Hepatocyte (in vitro differentiated cells): ENCODE results near the gene BCCIP. TPM values are rescaled to one million over a fixed set of nuclear protein-coding genes. Genes with fewer than 3 reads are reported as not detected.

ENCODE experiments used
- DNase-seq: peaks from one replicate; pipeline ENCODE4 v3.0.0-alpha.2; 2016; ENCODE audit warnings: low spot score
- H2AFZ ChIP-seq: fragments of 200-600 bp; sonication (generic); 2 replicates; pipeline ENCODE4 v1.6.0; 2016; ENCODE audit warnings: antibody characterized with exemption, mild to moderate bottlenecking
- H3K27ac ChIP-seq: fragments of 200-600 bp; sonication (generic); 2 replicates; pipeline ENCODE4 v1.5.1; 2016; ENCODE audit warnings: mild to moderate bottlenecking
- H3K27me3 ChIP-seq: fragments of 200-600 bp; sonication (generic); 2 replicates; pipeline ENCODE4 v1.6.1; 2016
- H3K36me3 ChIP-seq: fragments of 200-600 bp; sonication (generic); replicated peaks from 2 replicates; pipeline ENCODE4 v1.5.1; 2016; ENCODE audit warnings: low read depth; ENCODE audit not compliant: insufficient read depth
- H3K4me1 ChIP-seq: fragments of 200-600 bp; sonication (generic); 2 replicates; pipeline ENCODE4 v1.5.1; 2016; ENCODE audit warnings: mild to moderate bottlenecking, moderate library complexity; ENCODE audit not compliant: insufficient read depth
- H3K4me2 ChIP-seq: fragments of 200-600 bp; sonication (generic); 2 replicates; pipeline ENCODE4 v1.6.0; 2016
- H3K4me3 ChIP-seq: fragments of 200-600 bp; sonication (generic); 2 replicates; pipeline ENCODE4 v1.5.1; 2016; ENCODE audit warnings: mild to moderate bottlenecking
- H3K79me2 ChIP-seq: fragments of 200-600 bp; sonication (generic); 2 replicates; pipeline ENCODE4 v1.6.0; 2017; ENCODE audit warnings: mild to moderate bottlenecking
- H3K9me2 ChIP-seq: fragments of 200-600 bp; sonication (generic); replicated peaks from 2 replicates; pipeline ENCODE4 v1.6.0; 2017; ENCODE audit warnings: mild to moderate bottlenecking; ENCODE audit not compliant: insufficient read depth
- H3K9me3 ChIP-seq: fragments of 200-600 bp; sonication (generic); 2 replicates; pipeline ENCODE4 v1.5.1; 2016; ENCODE audit warnings: low read depth, mild to moderate bottlenecking
- H4K20me1 ChIP-seq: fragments of 200-600 bp; sonication (generic); 2 replicates; pipeline ENCODE4 v1.6.0; 2016; ENCODE audit warnings: mild to moderate bottlenecking; ENCODE audit not compliant: insufficient read depth, poor library complexity, severe bottlenecking
- EZH2 ChIP-seq: fragments of 200-600 bp; sonication (generic); IDR thresholded peaks from 2 replicates; pipeline ENCODE4 v1.6.1; 2016; ENCODE audit warnings: antibody characterized with exemption, mild to moderate bottlenecking, borderline replicate concordance
- EZH2phosphoT487 ChIP-seq: fragments of 200-600 bp; sonication (generic); IDR thresholded peaks from one replicate; pipeline ENCODE4 v1.6.1; 2018; ENCODE audit warnings: antibody characterized with exemption, mild to moderate bottlenecking, low read depth, moderate library complexity; ENCODE audit not compliant: unreplicated experiment, severe bottlenecking
- WGBS: methylation state at CpG from one replicate; pipeline ENCODE4 v1.1.6; 2016; ENCODE audit warnings: low lambda C conversion rate; ENCODE audit errors: missing lambda C conversion rate; 5-methylcytosine and 5-hydroxymethylcytosine counted together
- polyA plus RNA-seq: library from polyadenylated mRNA; unstranded; fragments of >200 nt; fragmentation: Nextera tagmentation; extraction: Ambion mirVana; gene quantifications from 2 replicates; pipeline ENCODE4 v1.2.1, GENCODE V29; 2016
- total RNA-seq: library from RNA; depleted of rRNA; stranded (reverse); fragments of >200 nt; gene quantifications from 2 replicates; pipeline ENCODE4 v1.2.3, GENCODE V29; 2014
- TF ChIP-seq, protein P1 (sequence below): fragments of 200-600 bp; sonication (generic); IDR thresholded peaks from 2 replicates; pipeline ENCODE4 v1.5.1; 2016; ENCODE audit warnings: antibody characterized with exemption, mild to moderate bottlenecking; ENCODE audit not compliant: poor library complexity

The BCCIP gene
- total and polyA plus RNA-seq, 2 experiments from 2014 or later, result 45.0 to 63.2 TPM

GRCh38 chr10:125843603-125844329 is 20.4 kb downstream of the BCCIP start:
- Histone ChIP-seq H4K20me1 (no peaks in the 10 kb centered on the region), H3K79me2 (no peaks in the 10 kb centered on the region), H3K4me3 (no peak overlapping the region), H3K9me2 (no peaks in the 10 kb centered on the region), H3K4me1 (no peaks in the 10 kb centered on the region), H3K27me3 (no peaks in the 10 kb centered on the region), H3K27ac (no peak overlapping the region), H2AFZ (no peak overlapping the region), H3K4me2 (no peak overlapping the region), H3K9me3 (no peaks in the 10 kb centered on the region), H3K36me3 (no peaks in the 10 kb centered on the region)
- 91% methylated on average over 9 of the region's 9 CpGs for WGBS
- DNase-seq, result no peak
- TF ChIP-seq, protein P1, sequence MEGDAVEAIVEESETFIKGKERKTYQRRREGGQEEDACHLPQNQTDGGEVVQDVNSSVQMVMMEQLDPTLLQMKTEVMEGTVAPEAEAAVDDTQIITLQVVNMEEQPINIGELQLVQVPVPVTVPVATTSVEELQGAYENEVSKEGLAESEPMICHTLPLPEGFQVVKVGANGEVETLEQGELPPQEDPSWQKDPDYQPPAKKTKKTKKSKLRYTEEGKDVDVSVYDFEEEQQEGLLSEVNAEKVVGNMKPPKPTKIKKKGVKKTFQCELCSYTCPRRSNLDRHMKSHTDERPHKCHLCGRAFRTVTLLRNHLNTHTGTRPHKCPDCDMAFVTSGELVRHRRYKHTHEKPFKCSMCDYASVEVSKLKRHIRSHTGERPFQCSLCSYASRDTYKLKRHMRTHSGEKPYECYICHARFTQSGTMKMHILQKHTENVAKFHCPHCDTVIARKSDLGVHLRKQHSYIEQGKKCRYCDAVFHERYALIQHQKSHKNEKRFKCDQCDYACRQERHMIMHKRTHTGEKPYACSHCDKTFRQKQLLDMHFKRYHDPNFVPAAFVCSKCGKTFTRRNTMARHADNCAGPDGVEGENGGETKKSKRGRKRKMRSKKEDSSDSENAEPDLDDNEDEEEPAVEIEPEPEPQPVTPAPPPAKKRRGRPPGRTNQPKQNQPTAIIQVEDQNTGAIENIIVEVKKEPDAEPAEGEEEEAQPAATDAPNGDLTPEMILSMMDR, result no peak
- TF ChIP-seq EZH2, result no peak
- TF ChIP-seq EZH2phosphoT487, result no peak

DNA sequence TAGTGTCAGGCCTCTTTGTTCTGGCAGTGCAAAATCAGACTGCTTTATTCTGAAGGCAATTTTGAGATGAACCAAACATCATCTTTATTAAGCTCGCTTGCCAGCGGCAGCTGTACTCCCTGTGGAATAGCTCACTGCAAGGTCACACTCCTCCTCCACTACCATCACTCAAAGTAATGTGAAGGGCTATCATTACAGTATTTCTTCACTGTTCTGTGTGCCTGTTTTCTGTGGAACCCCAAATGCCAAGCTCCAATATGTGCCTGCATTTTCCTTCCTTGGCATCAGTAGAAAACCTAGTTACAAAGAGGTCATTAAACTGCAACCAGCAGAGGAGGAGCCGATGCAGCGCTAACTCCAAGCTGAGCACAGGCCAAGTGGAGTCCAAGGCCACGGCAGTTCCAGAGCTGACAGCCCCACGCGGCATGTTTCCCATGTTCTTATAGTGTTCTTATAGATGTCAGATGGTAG is 21.4 kb downstream of the BCCIP start:
- no peak overlapping the region for H3K4me3 ChIP-seq
- H3K4me2 ChIP-seq, result no peak overlapping the region
- H4K20me1 ChIP-seq, result no peaks in the 10 kb centered on the region
- no peaks in the 10 kb centered on the region for H3K36me3 ChIP-seq
- no peak for DNase-seq
- H3K27ac ChIP-seq, result no peak overlapping the region
- no peaks in the 10 kb centered on the region for H3K4me1 ChIP-seq
- no peaks in the 10 kb centered on the region for H3K27me3 ChIP-seq
- no peak for TF ChIP-seq EZH2
- TF ChIP-seq EZH2phosphoT487, result no peak
- TF ChIP-seq, protein P1, result no peak
- H3K79me2 ChIP-seq, result no peaks in the 10 kb centered on the region
- H3K9me3 ChIP-seq, result no peaks in the 10 kb centered on the region
- 92% methylated on average over 7 of the region's 7 CpGs for WGBS
- no peaks in the 10 kb centered on the region for H3K9me2 ChIP-seq
- no peak overlapping the region for H2AFZ ChIP-seq

DNA sequence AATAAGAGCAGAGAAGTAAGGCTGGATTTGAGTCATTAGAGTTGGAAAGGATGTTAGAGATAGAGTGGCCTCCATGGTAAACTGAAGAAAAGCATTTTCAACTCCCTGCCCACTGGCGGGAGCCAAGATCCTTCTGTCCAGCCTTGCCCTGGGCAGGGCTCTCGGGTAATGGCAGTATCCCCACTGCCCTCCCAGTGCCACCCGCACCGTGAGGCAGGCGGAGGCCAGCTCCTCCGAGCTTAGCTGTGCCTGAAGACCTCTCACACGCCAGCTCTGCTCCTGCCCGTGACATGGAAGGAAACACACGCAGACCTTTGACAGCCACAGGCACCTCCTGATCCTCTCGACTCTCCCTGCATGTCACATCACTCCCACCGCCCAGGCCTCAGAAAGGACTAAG is 22.3 kb downstream of the BCCIP start:
- no peak overlapping the region for H3K27ac ChIP-seq
- TF ChIP-seq EZH2, result no peak
- TF ChIP-seq, protein P1, result no peak
- no peak for TF ChIP-seq EZH2phosphoT487
- no peaks in the 10 kb centered on the region for H3K9me2 ChIP-seq
- DNase-seq, result no peak
- 97% methylated on average over 11 of the region's 11 CpGs for whole genome bisulfite sequencing
- H3K79me2 ChIP-seq, result no peaks in the 10 kb centered on the region
- no peak overlapping the region for H2AFZ ChIP-seq
- no peaks in the 10 kb centered on the region for H3K27me3 ChIP-seq
- H3K4me3 ChIP-seq, result no peak overlapping the region
- no peaks in the 10 kb centered on the region for H4K20me1 ChIP-seq
- H3K9me3 ChIP-seq, result no peaks in the 10 kb centered on the region
- no peak overlapping the region for H3K4me2 ChIP-seq
- H3K4me1 ChIP-seq, result no peaks in the 10 kb centered on the region
- H3K36me3 ChIP-seq, result no peaks in the 10 kb centered on the region
